ENCODE results near the gene PCNX2.
A peak's percentile ranks its signal among the peaks of the same experiment; 100 is the strongest.

Gene PCNX2

GRCh38 chr1:233295237-233295974, at the start of gene PCNX2:
TSS of gene PCNX2 (minus strand) at chr1:233295725. CDS start at chr1:233295478, 247 bp downstream.
- Histone ChIP-seq H3K9me3 (replicated peaks; ENCODE audit: insufficient read depth, low read length) (no peaks in the 10 kb centered on the region), H3K27me3 (replicated peaks; ENCODE audit: insufficient read depth, low read length) (no peaks in the 10 kb centered on the region), H3K36me3 (replicated peaks; ENCODE audit: insufficient read depth, low read length) (no peaks in the 10 kb centered on the region), H3F3A (ENCODE audit: insufficient read depth, low read length) (no peaks in the 10 kb centered on the region), H3K79me2 (ENCODE audit: low read length) (peaks cover 39% of the 10 kb centered on the region), H4K20me1 (ENCODE audit: insufficient read depth, low read length) (no peaks in the 10 kb centered on the region), H3K4me1 (ENCODE audit: low read length) (peaks cover 12% of the 10 kb centered on the region), H2AFZ (ENCODE audit: low read length) (peak within 1 kb of the TSS; percentile 89), H3K9ac (ENCODE audit: low read length) (peak within 1 kb of the TSS; percentile 61), H3K27ac (ENCODE audit: low read length) (peak within 1 kb of the TSS; percentile 23; the same call in 1 of the 2 replicates), H3K9me2 (replicated peaks; ENCODE audit: insufficient read depth, low read length) (no peaks in the 10 kb centered on the region), H3K4me3 (ENCODE audit: low read length) (peak within 1 kb of the TSS; percentile 90), H3K4me2 (ENCODE audit: low read depth, low read length) (peak within 1 kb of the TSS; percentile 93)
- DNase-seq, result peak; percentile 90
- no peak for TF ChIP-seq EZH2phosphoT487 (IDR thresholded peaks at IDR 0.05; ENCODE audit: low read length)
- no peak for TF ChIP-seq CTCF (IDR thresholded peaks at IDR 0.05; ENCODE audit: low read length)
- TF ChIP-seq EZH2 (optimal IDR thresholded peaks at IDR 0.05; ENCODE audit: low read depth, low read length), result no peak

DNA sequence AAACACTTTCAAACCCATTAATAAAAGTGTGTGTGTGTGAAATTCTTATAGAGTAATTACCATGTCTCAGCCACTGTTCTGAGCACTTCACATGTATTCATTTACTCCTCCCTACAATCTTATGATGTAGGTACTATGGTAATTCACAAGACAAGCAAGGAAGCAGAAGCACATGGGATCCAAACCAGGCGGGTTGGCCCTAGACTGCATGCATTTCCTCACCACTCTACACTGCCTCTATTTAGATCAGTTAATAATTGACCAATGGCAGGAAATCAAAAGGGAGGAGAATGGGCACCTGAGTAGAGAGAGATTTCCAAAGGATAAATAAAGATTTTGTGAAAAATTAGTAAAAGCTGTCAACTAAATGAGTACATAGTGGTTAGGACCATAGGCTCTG, 47.7 kb upstream of the PCNX2 start:
- no peak for DNase-seq
- no peaks in the 10 kb centered on the region for H3K27me3 ChIP-seq (replicated peaks; ENCODE audit: insufficient read depth, low read length)
- H3F3A ChIP-seq (ENCODE audit: insufficient read depth, low read length), result no peaks in the 10 kb centered on the region
- no peaks in the 10 kb centered on the region for H3K36me3 ChIP-seq (replicated peaks; ENCODE audit: insufficient read depth, low read length)
- H4K20me1 ChIP-seq (ENCODE audit: insufficient read depth, low read length), result no peaks in the 10 kb centered on the region
- H3K4me3 ChIP-seq (ENCODE audit: low read length), result no peak overlapping the region
- H3K4me1 ChIP-seq (ENCODE audit: low read length), result no peaks in the 10 kb centered on the region
- H3K9me3 ChIP-seq (replicated peaks; ENCODE audit: insufficient read depth, low read length), result no peaks in the 10 kb centered on the region
- peaks cover 46% of the 10 kb centered on the region for H3K79me2 ChIP-seq (ENCODE audit: low read length)
- TF ChIP-seq CTCF (IDR thresholded peaks at IDR 0.05; ENCODE audit: low read length) (no peak), EZH2 (optimal IDR thresholded peaks at IDR 0.05; ENCODE audit: low read depth, low read length) (no peak), EZH2phosphoT487 (IDR thresholded peaks at IDR 0.05; ENCODE audit: low read length) (no peak)
- no peak overlapping the region for H2AFZ ChIP-seq (ENCODE audit: low read length)
- H3K9ac ChIP-seq (ENCODE audit: low read length), result no peak overlapping the region
- H3K27ac ChIP-seq (ENCODE audit: low read length), result no peak overlapping the region
- H3K4me2 ChIP-seq (ENCODE audit: low read depth, low read length), result no peak overlapping the region
- H3K9me2 ChIP-seq (replicated peaks; ENCODE audit: insufficient read depth, low read length), result no peaks in the 10 kb centered on the region

GRCh38 chr1:233342086-233342485, 46.6 kb upstream of the PCNX2 start:
- H3F3A ChIP-seq (ENCODE audit: insufficient read depth, low read length), result no peaks in the 10 kb centered on the region
- no peak overlapping the region for H3K4me2 ChIP-seq (ENCODE audit: low read depth, low read length)
- H3K36me3 ChIP-seq (replicated peaks; ENCODE audit: insufficient read depth, low read length), result no peaks in the 10 kb centered on the region
- TF ChIP-seq CTCF (IDR thresholded peaks at IDR 0.05; ENCODE audit: low read length) (no peak), EZH2phosphoT487 (IDR thresholded peaks at IDR 0.05; ENCODE audit: low read length) (no peak), EZH2 (optimal IDR thresholded peaks at IDR 0.05; ENCODE audit: low read depth, low read length) (no peak)
- peaks cover 57% of the 10 kb centered on the region for H3K79me2 ChIP-seq (ENCODE audit: low read length)
- no peak overlapping the region for H3K27ac ChIP-seq (ENCODE audit: low read length)
- H2AFZ ChIP-seq (ENCODE audit: low read length), result no peak overlapping the region
- H3K9ac ChIP-seq (ENCODE audit: low read length), result no peak overlapping the region
- no peaks in the 10 kb centered on the region for H3K9me2 ChIP-seq (replicated peaks; ENCODE audit: insufficient read depth, low read length)
- no peaks in the 10 kb centered on the region for H3K9me3 ChIP-seq (replicated peaks; ENCODE audit: insufficient read depth, low read length)
- H3K4me3 ChIP-seq (ENCODE audit: low read length), result no peak overlapping the region
- DNase-seq, result no peak
- H4K20me1 ChIP-seq (ENCODE audit: insufficient read depth, low read length), result no peaks in the 10 kb centered on the region
- no peaks in the 10 kb centered on the region for H3K27me3 ChIP-seq (replicated peaks; ENCODE audit: insufficient read depth, low read length)
- H3K4me1 ChIP-seq (ENCODE audit: low read length), result no peaks in the 10 kb centered on the region
